ENCODE results near the gene ZNF124. TPM values are rescaled to one million over a fixed set of nuclear protein-coding genes. Genes with fewer than 3 reads are reported as not detected.

Gene ZNF124
- total and polyA plus RNA-seq, 2 of the 13 experiments (the other 11 are each of a cell fraction or from before 2014, with no cell fraction given) = 9.7 to 134 TPM

- TF ChIP-seq, protein P1, sequence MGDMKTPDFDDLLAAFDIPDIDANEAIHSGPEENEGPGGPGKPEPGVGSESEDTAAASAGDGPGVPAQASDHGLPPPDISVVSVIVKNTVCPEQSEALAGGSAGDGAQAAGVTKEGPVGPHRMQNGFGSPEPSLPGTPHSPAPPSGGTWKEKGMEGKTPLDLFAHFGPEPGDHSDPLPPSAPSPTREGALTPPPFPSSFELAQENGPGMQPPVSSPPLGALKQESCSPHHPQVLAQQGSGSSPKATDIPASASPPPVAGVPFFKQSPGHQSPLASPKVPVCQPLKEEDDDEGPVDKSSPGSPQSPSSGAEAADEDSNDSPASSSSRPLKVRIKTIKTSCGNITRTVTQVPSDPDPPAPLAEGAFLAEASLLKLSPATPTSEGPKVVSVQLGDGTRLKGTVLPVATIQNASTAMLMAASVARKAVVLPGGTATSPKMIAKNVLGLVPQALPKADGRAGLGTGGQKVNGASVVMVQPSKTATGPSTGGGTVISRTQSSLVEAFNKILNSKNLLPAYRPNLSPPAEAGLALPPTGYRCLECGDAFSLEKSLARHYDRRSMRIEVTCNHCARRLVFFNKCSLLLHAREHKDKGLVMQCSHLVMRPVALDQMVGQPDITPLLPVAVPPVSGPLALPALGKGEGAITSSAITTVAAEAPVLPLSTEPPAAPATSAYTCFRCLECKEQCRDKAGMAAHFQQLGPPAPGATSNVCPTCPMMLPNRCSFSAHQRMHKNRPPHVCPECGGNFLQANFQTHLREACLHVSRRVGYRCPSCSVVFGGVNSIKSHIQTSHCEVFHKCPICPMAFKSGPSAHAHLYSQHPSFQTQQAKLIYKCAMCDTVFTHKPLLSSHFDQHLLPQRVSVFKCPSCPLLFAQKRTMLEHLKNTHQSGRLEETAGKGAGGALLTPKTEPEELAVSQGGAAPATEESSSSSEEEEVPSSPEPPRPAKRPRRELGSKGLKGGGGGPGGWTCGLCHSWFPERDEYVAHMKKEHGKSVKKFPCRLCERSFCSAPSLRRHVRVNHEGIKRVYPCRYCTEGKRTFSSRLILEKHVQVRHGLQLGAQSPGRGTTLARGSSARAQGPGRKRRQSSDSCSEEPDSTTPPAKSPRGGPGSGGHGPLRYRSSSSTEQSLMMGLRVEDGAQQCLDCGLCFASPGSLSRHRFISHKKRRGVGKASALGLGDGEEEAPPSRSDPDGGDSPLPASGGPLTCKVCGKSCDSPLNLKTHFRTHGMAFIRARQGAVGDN (CRISPR knock-in tag; IDR thresholded peaks at IDR 0.05) = peak; percentile 95
- TF ChIP-seq ZBTB7A (CRISPR knock-in tag; IDR thresholded peaks at IDR 0.05) (no peak), CEBPB (IDR thresholded peaks at IDR 0.05; ENCODE audit: borderline replicate concordance, low read depth, low read length) (no peak), TCF12 (IDR thresholded peaks at IDR 0.05) (no peak), TCF12 (CRISPR knock-in tag; IDR thresholded peaks at IDR 0.05) (no peak), ZNF18 (CRISPR knock-in tag; IDR thresholded peaks at IDR 0.05; ENCODE audit: insufficient replicate concordance) (no peak), GTF2F1 (IDR thresholded peaks at IDR 0.05; ENCODE audit: low read length) (no peak), MLLT10 (CRISPR knock-in tag; IDR thresholded peaks at IDR 0.05) (no peak), ZNF274 (CRISPR knock-in tag; IDR thresholded peaks at IDR 0.05) (peak; percentile 92), REXO4 (CRISPR knock-in tag; IDR thresholded peaks at IDR 0.05; ENCODE audit: borderline replicate concordance) (no peak), POLR2AphosphoS5 (IDR thresholded peaks at IDR 0.05; ENCODE audit: low read depth, low read length) (peak; percentile 52; the same call in 1 of the 2 replicates), KDM4B (CRISPR knock-in tag; IDR thresholded peaks at IDR 0.05) (peak; percentile 66; the same call in 1 of the 2 replicates), GTF3A (CRISPR knock-in tag; conservative IDR thresholded peaks at IDR 0.05) (0 out of 2 replicates have a peak, but pooled peaks have one; percentile 33), ZNF609 (CRISPR knock-in tag; IDR thresholded peaks at IDR 0.05; ENCODE audit: borderline replicate concordance) (peak; percentile 60), TOE1 (CRISPR knock-in tag; IDR thresholded peaks at IDR 0.05) (no peak)
- TF ChIP-seq, protein P2, sequence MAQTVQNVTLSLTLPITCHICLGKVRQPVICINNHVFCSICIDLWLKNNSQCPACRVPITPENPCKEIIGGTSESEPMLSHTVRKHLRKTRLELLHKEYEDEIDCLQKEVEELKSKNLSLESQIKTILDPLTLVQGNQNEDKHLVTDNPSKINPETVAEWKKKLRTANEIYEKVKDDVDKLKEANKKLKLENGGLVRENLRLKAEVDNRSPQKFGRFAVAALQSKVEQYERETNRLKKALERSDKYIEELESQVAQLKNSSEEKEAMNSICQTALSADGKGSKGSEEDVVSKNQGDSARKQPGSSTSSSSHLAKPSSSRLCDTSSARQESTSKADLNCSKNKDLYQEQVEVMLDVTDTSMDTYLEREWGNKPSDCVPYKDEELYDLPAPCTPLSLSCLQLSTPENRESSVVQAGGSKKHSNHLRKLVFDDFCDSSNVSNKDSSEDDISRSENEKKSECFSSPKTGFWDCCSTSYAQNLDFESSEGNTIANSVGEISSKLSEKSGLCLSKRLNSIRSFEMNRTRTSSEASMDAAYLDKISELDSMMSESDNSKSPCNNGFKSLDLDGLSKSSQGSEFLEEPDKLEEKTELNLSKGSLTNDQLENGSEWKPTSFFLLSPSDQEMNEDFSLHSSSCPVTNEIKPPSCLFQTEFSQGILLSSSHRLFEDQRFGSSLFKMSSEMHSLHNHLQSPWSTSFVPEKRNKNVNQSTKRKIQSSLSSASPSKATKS (CRISPR knock-in tag; IDR thresholded peaks at IDR 0.05) = no peak
Measured at GRCh38 chr1:247111700-247112478, 59.9 kb downstream of the ZNF124 start (continued).

Data from HepG2 (cell line).